IPS-18a (cell line): ENCODE measurements around the gene C11orf58.

Source experiments
- H3K27ac ChIP-seq: one replicate; pipeline ENCODE4 v1.5.1; 2013; ENCODE audit warnings: low read length
- H3K27me3 ChIP-seq: one replicate; pipeline ENCODE4 v1.6.1; 2013; ENCODE audit warnings: mild to moderate bottlenecking, low read length; ENCODE audit not compliant: control insufficient read depth, insufficient read depth
- H3K36me3 ChIP-seq: one replicate; pipeline ENCODE4 v1.6.1; 2013; ENCODE audit warnings: low read depth, low read length; ENCODE audit not compliant: control insufficient read depth
- H3K4me1 ChIP-seq: one replicate; pipeline ENCODE4 v1.6.1; 2013; ENCODE audit warnings: low read depth, low read length; ENCODE audit not compliant: control insufficient read depth
- H3K4me3 ChIP-seq: one replicate; pipeline ENCODE4 v1.5.1; 2013; ENCODE audit warnings: low read length
- H3K9ac ChIP-seq: one replicate; pipeline ENCODE4 v1.6.1; 2013; ENCODE audit warnings: mild to moderate bottlenecking, low read length, moderate library complexity
- H3K9me3 ChIP-seq: one replicate; pipeline ENCODE4 v1.6.1; 2013; ENCODE audit warnings: low read depth, low read length; ENCODE audit not compliant: control insufficient read depth

The C11orf58 gene

DNA sequence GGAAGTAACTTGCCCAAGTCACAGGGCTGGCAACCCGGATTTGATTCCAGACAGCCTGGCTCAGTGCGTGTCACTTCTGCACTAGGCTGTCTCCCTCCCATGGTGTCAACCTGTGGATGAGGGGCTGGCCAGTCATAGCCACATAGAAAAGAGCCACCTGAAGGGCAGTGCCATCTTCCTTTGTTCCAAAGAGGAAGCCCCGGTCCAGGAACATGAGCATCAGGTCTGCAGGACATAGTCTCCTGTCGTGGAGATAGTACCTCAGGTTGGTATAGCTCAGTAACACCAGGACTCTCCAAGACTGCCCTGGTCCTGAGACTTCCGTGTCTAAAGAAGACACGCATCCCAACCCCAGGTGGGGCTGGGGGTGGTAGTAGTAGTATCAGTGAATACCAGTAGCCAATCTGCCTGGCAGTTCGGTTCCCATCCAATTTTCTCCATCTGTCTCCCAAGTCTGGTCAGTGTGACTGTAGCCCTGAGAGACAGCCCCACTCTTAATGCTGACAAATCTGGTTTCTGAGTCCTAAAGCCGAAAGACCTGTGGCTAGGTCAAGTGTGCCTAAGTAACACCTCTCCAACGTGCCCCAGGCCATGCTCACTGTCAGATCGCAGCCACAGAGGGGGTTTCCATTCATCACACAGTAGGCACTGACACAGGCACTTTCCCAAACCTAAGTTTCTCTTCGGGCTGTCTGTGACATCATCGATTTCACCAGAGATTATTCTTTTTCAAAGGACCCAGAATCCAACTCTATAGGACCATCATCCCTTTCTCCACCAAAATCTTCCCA, 33.1 kb downstream of the C11orf58 start:
- no peak overlapping the region for H3K27ac ChIP-seq
- H3K9me3 ChIP-seq, result no peaks in the 10 kb centered on the region
- H3K9ac ChIP-seq, result no peak overlapping the region
- peaks cover 11% of the 10 kb centered on the region for H3K4me1 ChIP-seq
- no peaks in the 10 kb centered on the region for H3K27me3 ChIP-seq
- H3K36me3 ChIP-seq, result no peaks in the 10 kb centered on the region
- H3K4me3 ChIP-seq, result no peak overlapping the region

DNA sequence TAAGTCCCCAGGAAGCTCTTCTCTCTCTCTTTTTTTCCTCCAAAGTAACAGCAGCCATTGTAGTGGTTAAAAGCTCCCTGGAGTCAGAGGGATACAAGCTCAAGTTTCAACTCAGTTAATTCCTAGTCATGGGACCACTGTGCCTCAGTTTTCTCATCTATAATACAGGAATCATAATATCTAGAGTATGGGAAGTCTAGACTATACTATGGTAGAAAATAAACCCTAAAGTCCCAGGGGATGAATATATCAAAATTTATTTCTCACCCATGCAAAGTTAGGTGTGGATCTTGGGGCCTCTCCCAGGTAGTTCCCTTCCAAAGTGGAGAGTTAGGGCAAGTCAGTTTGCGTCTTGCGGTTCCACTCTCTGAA, 33.7 kb downstream of the C11orf58 start:
- Histone ChIP-seq H3K9ac (no peak overlapping the region), H3K9me3 (no peaks in the 10 kb centered on the region), H3K4me1 (peaks cover 17% of the 10 kb centered on the region), H3K4me3 (no peak overlapping the region), H3K36me3 (no peaks in the 10 kb centered on the region), H3K27me3 (no peaks in the 10 kb centered on the region), H3K27ac (no peak overlapping the region)

GRCh38 chr11:16773981-16774935, 35.8 kb downstream of the C11orf58 start:
- Histone ChIP-seq H3K27ac (no peak overlapping the region), H3K4me3 (no peak overlapping the region), H3K9ac (no peak overlapping the region), H3K9me3 (no peaks in the 10 kb centered on the region), H3K4me1 (peaks cover 21% of the 10 kb centered on the region), H3K27me3 (no peaks in the 10 kb centered on the region), H3K36me3 (no peaks in the 10 kb centered on the region)

DNA sequence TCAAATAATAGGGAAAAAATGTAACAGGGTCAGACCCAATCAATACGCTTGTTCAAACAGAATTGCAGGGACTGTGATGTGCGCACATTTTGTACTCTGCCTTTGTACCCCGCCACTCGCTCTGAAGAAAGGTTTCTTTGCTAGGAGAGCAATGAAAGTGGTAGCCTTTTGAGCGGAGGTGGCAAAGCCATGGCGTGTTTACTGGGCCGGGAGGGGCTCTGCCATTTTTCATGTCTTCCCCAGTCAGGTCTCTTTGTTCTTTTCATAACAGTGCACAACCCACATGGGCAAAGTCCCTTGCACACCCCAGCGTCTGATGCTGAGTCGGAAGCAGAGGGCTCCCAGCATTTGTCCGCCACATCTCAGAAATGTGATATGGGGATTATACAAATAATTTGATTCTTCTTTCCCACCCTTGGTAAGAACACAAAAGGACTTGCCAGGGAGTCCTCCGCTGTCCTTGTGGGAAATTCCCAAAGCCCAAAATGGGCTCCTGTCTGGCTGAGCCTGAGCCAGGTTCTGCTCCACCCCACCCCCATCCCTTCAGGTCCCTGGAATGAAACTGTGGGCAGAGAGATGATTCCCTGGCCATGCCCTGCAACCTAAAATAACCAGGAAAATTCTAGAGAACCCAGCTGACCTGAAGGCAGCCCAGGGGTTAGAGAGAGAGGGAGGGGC, 36.6 kb downstream of the C11orf58 start:
- H3K9ac ChIP-seq, result no peak overlapping the region
- H3K27ac ChIP-seq, result no peak overlapping the region
- no peaks in the 10 kb centered on the region for H3K36me3 ChIP-seq
- H3K9me3 ChIP-seq, result no peaks in the 10 kb centered on the region
- peaks cover 22% of the 10 kb centered on the region for H3K4me1 ChIP-seq
- H3K27me3 ChIP-seq, result no peaks in the 10 kb centered on the region
- H3K4me3 ChIP-seq, result no peak overlapping the region

DNA sequence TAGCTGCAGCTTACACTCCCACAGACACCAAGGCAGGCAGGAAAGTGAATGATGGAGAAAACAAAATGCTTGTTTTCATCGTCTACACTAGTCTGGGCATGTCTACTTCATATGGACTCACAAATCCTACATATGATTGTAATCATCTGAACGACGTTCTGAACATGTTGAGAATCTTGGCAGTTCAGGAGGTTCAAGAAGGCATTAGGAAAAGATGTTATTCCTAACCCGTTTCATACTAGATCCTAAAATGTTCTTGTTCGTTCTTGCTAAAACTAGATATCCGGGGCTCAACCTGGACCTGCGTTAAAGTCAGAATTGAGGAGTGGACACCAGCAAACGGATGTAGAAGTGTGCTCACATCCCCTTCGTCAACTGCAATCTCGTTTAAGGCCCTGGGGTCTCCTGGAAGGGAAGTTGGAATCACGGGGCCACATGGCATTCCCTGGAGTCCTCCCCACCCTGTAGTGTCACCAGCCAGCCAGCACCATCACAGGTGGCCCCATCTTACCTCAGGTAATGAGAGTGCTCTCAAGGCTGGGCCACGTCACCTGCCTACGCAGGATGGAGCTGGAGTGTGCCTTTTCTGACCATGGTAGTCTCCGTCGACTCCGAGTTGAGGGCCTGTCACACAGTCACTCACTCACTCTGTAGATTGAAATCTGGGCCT, 37.3 kb downstream of the C11orf58 start:
- Histone ChIP-seq H3K9me3 (no peaks in the 10 kb centered on the region), H3K9ac (no peak overlapping the region), H3K4me3 (no peak overlapping the region), H3K27ac (no peak overlapping the region), H3K27me3 (no peaks in the 10 kb centered on the region), H3K4me1 (peaks cover 22% of the 10 kb centered on the region), H3K36me3 (no peaks in the 10 kb centered on the region)

DNA sequence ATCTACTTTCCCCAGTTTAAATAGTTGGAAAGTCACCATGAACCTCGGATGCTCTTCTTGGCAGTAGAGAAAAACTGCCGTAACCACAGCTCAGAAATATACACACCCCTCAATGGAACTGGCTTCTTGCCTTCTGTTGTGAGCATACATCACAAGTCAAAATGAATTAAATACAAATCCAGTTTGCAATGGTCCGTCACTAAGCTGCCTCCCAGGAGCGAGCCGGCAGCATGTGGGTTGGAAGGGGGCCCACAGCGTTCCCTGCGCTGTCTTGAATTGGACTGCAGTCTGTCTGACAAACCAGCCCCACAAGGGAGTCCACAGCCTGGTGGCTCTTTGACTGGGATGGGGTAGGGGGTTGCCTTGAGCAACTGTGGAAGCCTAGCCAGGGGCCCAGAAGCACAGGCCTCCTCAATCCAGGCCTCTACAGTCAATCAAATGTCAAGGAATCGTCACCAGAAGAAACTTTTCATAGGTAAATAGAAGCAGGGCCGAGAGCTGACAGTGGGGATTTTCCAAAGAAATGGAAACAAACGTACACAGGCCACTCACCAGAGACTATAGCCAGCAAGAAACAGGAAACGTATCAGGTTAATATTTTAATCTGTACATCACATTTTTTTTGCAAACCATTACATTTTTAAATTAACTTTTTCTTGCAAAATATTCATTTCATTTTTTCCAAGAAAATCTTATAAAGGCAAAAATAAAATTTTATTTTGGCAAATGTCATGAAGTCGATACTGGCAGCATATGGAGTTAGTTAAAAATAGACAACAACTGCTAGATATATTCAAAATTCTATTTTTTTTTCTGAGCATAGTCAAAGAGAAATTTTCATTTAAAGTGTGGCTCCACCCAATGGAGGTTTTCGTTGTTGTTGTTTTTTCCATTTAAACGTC, 38.5 kb downstream of the C11orf58 start:
- Histone ChIP-seq H3K4me3 (no peak overlapping the region), H3K9me3 (no peaks in the 10 kb centered on the region), H3K4me1 (peaks cover 22% of the 10 kb centered on the region), H3K9ac (no peak overlapping the region), H3K36me3 (no peaks in the 10 kb centered on the region), H3K27me3 (no peaks in the 10 kb centered on the region), H3K27ac (no peak overlapping the region)

DNA sequence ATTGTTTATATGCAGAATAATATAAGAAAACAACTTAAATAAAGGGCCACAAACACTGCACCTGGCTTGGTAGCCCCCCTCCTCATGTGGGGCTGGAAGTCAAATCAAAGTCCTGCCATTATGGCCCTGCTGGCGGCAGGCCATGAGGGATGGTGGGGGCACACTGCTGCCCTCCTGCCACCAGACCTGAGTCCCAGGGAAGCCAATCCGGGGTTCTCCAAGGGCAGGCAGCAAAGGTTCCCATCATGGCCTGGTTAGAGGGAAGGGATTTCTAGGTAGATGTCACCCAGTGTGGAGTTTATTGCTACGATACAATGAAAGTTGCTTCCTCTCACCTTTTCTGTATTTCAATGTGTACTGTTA, 39.1 kb downstream of the C11orf58 start:
- H3K27me3 ChIP-seq, result no peaks in the 10 kb centered on the region
- no peak overlapping the region for H3K9ac ChIP-seq
- no peaks in the 10 kb centered on the region for H3K9me3 ChIP-seq
- H3K4me1 ChIP-seq, result peaks cover 22% of the 10 kb centered on the region
- no peak overlapping the region for H3K27ac ChIP-seq
- no peaks in the 10 kb centered on the region for H3K36me3 ChIP-seq
- H3K4me3 ChIP-seq, result no peak overlapping the region

DNA sequence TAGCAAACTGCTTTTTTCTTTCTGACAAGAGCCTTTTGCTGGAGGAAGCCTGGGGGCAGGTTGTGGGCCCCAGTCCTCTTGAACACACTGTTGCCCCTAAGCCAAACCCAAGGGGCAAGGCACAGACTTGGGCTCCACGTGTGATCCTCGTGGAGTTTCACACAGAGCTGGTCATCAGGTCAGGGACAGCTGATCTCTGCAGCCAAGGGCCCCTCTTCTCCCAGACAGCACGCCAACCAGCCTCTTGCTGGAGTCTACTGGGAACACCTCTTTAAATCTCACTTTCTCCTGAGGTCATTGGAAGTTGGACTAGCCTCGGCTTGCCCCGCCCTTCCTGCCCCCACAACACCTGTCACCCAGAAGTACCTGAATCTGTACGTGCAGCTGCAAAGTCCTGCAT, 39.8 kb downstream of the C11orf58 start:
- H3K4me3 ChIP-seq, result no peak overlapping the region
- H3K9me3 ChIP-seq, result no peaks in the 10 kb centered on the region
- H3K27ac ChIP-seq, result no peak overlapping the region
- H3K27me3 ChIP-seq, result no peaks in the 10 kb centered on the region
- H3K4me1 ChIP-seq, result peaks cover 22% of the 10 kb centered on the region
- H3K9ac ChIP-seq, result no peak overlapping the region
- H3K36me3 ChIP-seq, result no peaks in the 10 kb centered on the region

- H3K36me3 ChIP-seq, result no peaks in the 10 kb centered on the region
- no peak overlapping the region for H3K27ac ChIP-seq
- no peaks in the 10 kb centered on the region for H3K27me3 ChIP-seq
- no peak overlapping the region for H3K9ac ChIP-seq
- H3K4me3 ChIP-seq, result no peak overlapping the region
- peaks cover 22% of the 10 kb centered on the region for H3K4me1 ChIP-seq
- no peaks in the 10 kb centered on the region for H3K9me3 ChIP-seq
These were observed 40.4 kb downstream of the C11orf58 start for GRCh38 chr11:16778876-16779275.

GRCh38 chr11:16779436-16779835, 41.0 kb downstream of the C11orf58 start:
- Histone ChIP-seq H3K9me3 (no peaks in the 10 kb centered on the region), H3K4me3 (no peak overlapping the region), H3K27ac (no peak overlapping the region), H3K4me1 (peaks cover 22% of the 10 kb centered on the region), H3K9ac (no peak overlapping the region), H3K36me3 (no peaks in the 10 kb centered on the region), H3K27me3 (no peaks in the 10 kb centered on the region)
